HepG2 (cell line): ENCODE data around the gene SCAF4. TPM values are rescaled to one million over a fixed set of nuclear protein-coding genes. Genes with fewer than 3 reads are reported as not detected.

Experiments used
- BCL6 ChIP-seq: IDR thresholded peaks from 2 replicates; pipeline ENCODE4 v1.6.1; 2016; ENCODE audit warnings: missing genetic modification reagents, missing compliant biosample characterization
- CEBPG ChIP-seq: IDR thresholded peaks from 2 replicates; pipeline ENCODE4 v1.6.1; 2016
- DNMT1 ChIP-seq: sonication (generic); formaldehyde crosslinking; IDR thresholded peaks from 2 replicates; pipeline ENCODE4 v1.5.1; 2020; ENCODE audit warnings: mild to moderate bottlenecking, missing genetic modification reagents
- ETV5 ChIP-seq: IDR thresholded peaks from 2 replicates; pipeline ENCODE4 v1.6.1; 2018; ENCODE audit warnings: missing biosample characterization, missing genetic modification reagents, inconsistent platforms, borderline replicate concordance
- HOMEZ ChIP-seq: IDR thresholded peaks from 2 replicates; pipeline ENCODE4 v1.6.1; 2016; ENCODE audit warnings: low read depth
- KDM6A ChIP-seq: IDR thresholded peaks from 2 replicates; pipeline ENCODE4 v1.6.1; 2016; ENCODE audit warnings: low read depth
- MIXL1 ChIP-seq: IDR thresholded peaks from 2 replicates; pipeline ENCODE4 v1.6.1; 2016
- RARG ChIP-seq: sonication (generic); formaldehyde crosslinking; IDR thresholded peaks from 2 replicates; pipeline ENCODE4 v1.4.0; 2020; ENCODE audit warnings: low read depth, mild to moderate bottlenecking, missing genetic modification reagents
- RXRB ChIP-seq: IDR thresholded peaks from 2 replicates; pipeline ENCODE4 v1.6.1; 2016; ENCODE audit warnings: borderline replicate concordance, missing genetic modification reagents, missing compliant biosample characterization
- SIN3B ChIP-seq: fragments of 150-350 bp; IDR thresholded peaks from 2 replicates; pipeline ENCODE4 v1.6.1; 2014; ENCODE audit warnings: low read length
- SP1 ChIP-seq, 2 experiments: fragments of 450-650 bp in 1 of 2; sonication (generic) in 1 of 2; formaldehyde crosslinking in 1 of 2; IDR thresholded peaks; 2 replicates each; pipeline versions ENCODE4 v1.4.0 to v1.6.1; 2016 to 2020; ENCODE audit warnings: missing genetic modification reagents in 1 of 2
- SP5 ChIP-seq: IDR thresholded peaks from 2 replicates; pipeline ENCODE4 v1.6.1; 2016; ENCODE audit warnings: low read depth, borderline replicate concordance
- ZFP1 ChIP-seq: IDR thresholded peaks from 2 replicates; pipeline ENCODE4 v1.6.1; 2016
- ZFX ChIP-seq: sonication (generic); formaldehyde crosslinking; IDR thresholded peaks from 2 replicates; pipeline ENCODE4 v1.4.0; 2020; ENCODE audit warnings: mild to moderate bottlenecking, low read depth, missing genetic modification reagents, moderate library complexity
- ZNF235 ChIP-seq: sonication (generic); formaldehyde crosslinking; IDR thresholded peaks from 2 replicates; pipeline ENCODE4 v1.8.1; 2023; ENCODE audit warnings: mild to moderate bottlenecking, missing genetic modification reagents, borderline replicate concordance
- ZNF557 ChIP-seq: sonication (generic); formaldehyde crosslinking; IDR thresholded peaks from 2 replicates; pipeline ENCODE4 v1.4.0; 2020; ENCODE audit warnings: missing genetic modification reagents
- ZNF770 ChIP-seq: sonication (generic); formaldehyde crosslinking; IDR thresholded peaks from 2 replicates; pipeline ENCODE4 v1.5.0; 2020; ENCODE audit warnings: mild to moderate bottlenecking, missing genetic modification reagents
- polyA plus RNA-seq, 8 experiments: library from polyadenylated mRNA; depleted of rRNA in 3 of 8; stranded (reverse) in 7 of 8; unstranded in 1 of 8; fragments of >200 nt; fragmentation: Illumina TruSeq in 4 of 8; extraction: Trizol in 4 of 8; gene quantifications; 2 replicates each; pipeline versions ENCODE4 v1.2.1 to v1.2.3, GENCODE V29; 2011 to 2016; ENCODE audit warnings: low read depth in 4 of 8, missing spikeins in 1 of 8, mixed read lengths in 1 of 8; ENCODE audit not compliant: insufficient read depth in 1 of 8
- total RNA-seq, 5 experiments: library from RNA; depleted of rRNA; stranded (reverse); fragments of >200 nt; fragmentation: Illumina TruSeq; extraction: Trizol; gene quantifications; 2 replicates each; pipeline ENCODE4 v1.2.3, GENCODE V29; 2016; ENCODE audit warnings: low read depth in 1 of 5
- TF ChIP-seq, protein P1 (sequence below): sonication (generic); formaldehyde crosslinking; IDR thresholded peaks from 2 replicates; pipeline ENCODE4 v1.5.0; 2020; ENCODE audit warnings: mild to moderate bottlenecking, missing genetic modification reagents, borderline replicate concordance
- TF ChIP-seq, protein P2 (sequence below): sonication (generic); formaldehyde crosslinking; IDR thresholded peaks from 2 replicates; pipeline ENCODE4 v1.4.0; 2020; ENCODE audit warnings: missing genetic modification reagents

SCAF4 gene
- total and polyA plus RNA-seq, 2 of the 13 experiments (the other 11 are each of a cell fraction or from before 2014, with no cell fraction given) = 9.1 to 11.5 TPM

DNA sequence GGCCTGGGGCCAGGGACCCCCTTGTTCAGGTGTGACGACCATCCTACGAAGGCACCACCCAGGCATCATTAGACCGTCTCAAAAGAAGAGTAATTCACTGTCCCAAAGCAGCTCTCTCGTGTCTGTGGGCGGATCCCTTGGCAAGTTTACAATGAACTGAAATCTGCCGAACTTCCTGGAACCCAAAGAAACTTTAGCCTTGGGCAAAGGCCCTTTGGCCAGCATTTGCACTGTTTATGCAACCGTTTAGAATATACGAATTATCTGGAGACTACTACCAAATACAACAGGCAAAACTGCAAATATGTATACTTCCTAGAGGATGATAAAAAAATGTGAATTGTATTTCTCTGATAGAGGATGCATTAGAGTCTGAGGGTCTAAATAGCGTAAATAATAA, 73.9 kb downstream of the SCAF4 start (continued):
- TF ChIP-seq, protein P1, sequence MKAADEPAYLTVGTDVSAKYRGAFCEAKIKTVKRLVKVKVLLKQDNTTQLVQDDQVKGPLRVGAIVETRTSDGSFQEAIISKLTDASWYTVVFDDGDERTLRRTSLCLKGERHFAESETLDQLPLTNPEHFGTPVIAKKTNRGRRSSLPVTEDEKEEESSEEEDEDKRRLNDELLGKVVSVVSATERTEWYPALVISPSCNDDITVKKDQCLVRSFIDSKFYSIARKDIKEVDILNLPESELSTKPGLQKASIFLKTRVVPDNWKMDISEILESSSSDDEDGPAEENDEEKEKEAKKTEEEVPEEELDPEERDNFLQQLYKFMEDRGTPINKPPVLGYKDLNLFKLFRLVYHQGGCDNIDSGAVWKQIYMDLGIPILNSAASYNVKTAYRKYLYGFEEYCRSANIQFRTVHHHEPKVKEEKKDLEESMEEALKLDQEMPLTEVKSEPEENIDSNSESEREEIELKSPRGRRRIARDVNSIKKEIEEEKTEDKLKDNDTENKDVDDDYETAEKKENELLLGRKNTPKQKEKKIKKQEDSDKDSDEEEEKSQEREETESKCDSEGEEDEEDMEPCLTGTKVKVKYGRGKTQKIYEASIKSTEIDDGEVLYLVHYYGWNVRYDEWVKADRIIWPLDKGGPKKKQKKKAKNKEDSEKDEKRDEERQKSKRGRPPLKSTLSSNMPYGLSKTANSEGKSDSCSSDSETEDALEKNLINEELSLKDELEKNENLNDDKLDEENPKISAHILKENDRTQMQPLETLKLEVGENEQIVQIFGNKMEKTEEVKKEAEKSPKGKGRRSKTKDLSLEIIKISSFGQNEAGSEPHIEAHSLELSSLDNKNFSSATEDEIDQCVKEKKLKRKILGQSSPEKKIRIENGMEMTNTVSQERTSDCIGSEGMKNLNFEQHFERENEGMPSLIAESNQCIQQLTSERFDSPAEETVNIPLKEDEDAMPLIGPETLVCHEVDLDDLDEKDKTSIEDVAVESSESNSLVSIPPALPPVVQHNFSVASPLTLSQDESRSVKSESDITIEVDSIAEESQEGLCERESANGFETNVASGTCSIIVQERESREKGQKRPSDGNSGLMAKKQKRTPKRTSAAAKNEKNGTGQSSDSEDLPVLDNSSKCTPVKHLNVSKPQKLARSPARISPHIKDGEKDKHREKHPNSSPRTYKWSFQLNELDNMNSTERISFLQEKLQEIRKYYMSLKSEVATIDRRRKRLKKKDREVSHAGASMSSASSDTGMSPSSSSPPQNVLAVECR (CRISPR knock-in tag) = peak; percentile 18; the same call in 1 of the 2 replicates
- TF ChIP-seq ZFX = no peak
- TF ChIP-seq SP1 (IDR thresholded peaks at IDR 0.05) = no peak
- TF ChIP-seq SP1 (CRISPR knock-in tag; IDR thresholded peaks at IDR 0.05) = no peak
- 0 out of 2 replicates have a peak, but pooled peaks have one; percentile 11 for TF ChIP-seq MIXL1
- TF ChIP-seq, protein P2, sequence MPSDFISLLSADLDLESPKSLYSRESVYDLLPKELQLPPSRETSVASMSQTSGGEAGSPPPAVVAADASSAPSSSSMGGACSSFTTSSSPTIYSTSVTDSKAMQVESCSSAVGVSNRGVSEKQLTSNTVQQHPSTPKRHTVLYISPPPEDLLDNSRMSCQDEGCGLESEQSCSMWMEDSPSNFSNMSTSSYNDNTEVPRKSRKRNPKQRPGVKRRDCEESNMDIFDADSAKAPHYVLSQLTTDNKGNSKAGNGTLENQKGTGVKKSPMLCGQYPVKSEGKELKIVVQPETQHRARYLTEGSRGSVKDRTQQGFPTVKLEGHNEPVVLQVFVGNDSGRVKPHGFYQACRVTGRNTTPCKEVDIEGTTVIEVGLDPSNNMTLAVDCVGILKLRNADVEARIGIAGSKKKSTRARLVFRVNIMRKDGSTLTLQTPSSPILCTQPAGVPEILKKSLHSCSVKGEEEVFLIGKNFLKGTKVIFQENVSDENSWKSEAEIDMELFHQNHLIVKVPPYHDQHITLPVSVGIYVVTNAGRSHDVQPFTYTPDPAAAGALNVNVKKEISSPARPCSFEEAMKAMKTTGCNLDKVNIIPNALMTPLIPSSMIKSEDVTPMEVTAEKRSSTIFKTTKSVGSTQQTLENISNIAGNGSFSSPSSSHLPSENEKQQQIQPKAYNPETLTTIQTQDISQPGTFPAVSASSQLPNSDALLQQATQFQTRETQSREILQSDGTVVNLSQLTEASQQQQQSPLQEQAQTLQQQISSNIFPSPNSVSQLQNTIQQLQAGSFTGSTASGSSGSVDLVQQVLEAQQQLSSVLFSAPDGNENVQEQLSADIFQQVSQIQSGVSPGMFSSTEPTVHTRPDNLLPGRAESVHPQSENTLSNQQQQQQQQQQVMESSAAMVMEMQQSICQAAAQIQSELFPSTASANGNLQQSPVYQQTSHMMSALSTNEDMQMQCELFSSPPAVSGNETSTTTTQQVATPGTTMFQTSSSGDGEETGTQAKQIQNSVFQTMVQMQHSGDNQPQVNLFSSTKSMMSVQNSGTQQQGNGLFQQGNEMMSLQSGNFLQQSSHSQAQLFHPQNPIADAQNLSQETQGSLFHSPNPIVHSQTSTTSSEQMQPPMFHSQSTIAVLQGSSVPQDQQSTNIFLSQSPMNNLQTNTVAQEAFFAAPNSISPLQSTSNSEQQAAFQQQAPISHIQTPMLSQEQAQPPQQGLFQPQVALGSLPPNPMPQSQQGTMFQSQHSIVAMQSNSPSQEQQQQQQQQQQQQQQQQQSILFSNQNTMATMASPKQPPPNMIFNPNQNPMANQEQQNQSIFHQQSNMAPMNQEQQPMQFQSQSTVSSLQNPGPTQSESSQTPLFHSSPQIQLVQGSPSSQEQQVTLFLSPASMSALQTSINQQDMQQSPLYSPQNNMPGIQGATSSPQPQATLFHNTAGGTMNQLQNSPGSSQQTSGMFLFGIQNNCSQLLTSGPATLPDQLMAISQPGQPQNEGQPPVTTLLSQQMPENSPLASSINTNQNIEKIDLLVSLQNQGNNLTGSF (CRISPR knock-in tag) = no peak
- peak; percentile 19; the same call in 1 of the 2 replicates for TF ChIP-seq RXRB (CRISPR knock-in tag)
- no peak for TF ChIP-seq RARG
- no peak for TF ChIP-seq ZNF235 (CRISPR knock-in tag)
- peak; percentile 37; the same call in 1 of the 2 replicates for TF ChIP-seq BCL6
- TF ChIP-seq ZFP1 (CRISPR knock-in tag) = no peak
- TF ChIP-seq SP5 (CRISPR knock-in tag) = peak; percentile 64; the same call in 1 of the 2 replicates
- TF ChIP-seq ZNF770 (CRISPR knock-in tag) = no peak
- peak; percentile 18; the same call in 1 of the 2 replicates for TF ChIP-seq CEBPG (CRISPR knock-in tag)
- TF ChIP-seq ZNF557 (CRISPR knock-in tag) = no peak
- peak; percentile 36; the same call in 1 of the 2 replicates for TF ChIP-seq KDM6A (CRISPR knock-in tag)
- TF ChIP-seq ETV5 = peak; percentile 43; the same call in 1 of the 2 replicates
- TF ChIP-seq DNMT1 (CRISPR knock-in tag) = no peak
- 0 out of 2 replicates have a peak, but pooled peaks have one; percentile 36 for TF ChIP-seq HOMEZ (CRISPR knock-in tag)
- no peak for TF ChIP-seq SIN3B
